Liver (tissue), 3 donors: ENCODE data around the gene EP400.

ENCODE experiments used
- FOXA2 ChIP-seq: IDR thresholded peaks from 2 replicates; pipeline ENCODE4 v1.6.1; 2016; ENCODE audit warnings: antibody characterized with exemption
- TF ChIP-seq, protein P1 (sequence below): fragments of 150-350 bp; IDR thresholded peaks from 2 replicates; pipeline ENCODE4 v1.5.1; 2017; ENCODE audit warnings: improper control_type of control experiment, low read depth, low read length; ENCODE audit not compliant: missing input control
- TF ChIP-seq, protein P2 (sequence below): IDR thresholded peaks from 2 replicates; pipeline ENCODE4 v1.6.1; 2016; ENCODE audit warnings: antibody characterized with exemption
- TF ChIP-seq, protein P3 (sequence below): IDR thresholded peaks from 2 replicates; pipeline ENCODE4 v1.6.1; 2016; ENCODE audit warnings: antibody characterized with exemption
- donor health status: healthy.
- donor health status: healthy.

DNA sequence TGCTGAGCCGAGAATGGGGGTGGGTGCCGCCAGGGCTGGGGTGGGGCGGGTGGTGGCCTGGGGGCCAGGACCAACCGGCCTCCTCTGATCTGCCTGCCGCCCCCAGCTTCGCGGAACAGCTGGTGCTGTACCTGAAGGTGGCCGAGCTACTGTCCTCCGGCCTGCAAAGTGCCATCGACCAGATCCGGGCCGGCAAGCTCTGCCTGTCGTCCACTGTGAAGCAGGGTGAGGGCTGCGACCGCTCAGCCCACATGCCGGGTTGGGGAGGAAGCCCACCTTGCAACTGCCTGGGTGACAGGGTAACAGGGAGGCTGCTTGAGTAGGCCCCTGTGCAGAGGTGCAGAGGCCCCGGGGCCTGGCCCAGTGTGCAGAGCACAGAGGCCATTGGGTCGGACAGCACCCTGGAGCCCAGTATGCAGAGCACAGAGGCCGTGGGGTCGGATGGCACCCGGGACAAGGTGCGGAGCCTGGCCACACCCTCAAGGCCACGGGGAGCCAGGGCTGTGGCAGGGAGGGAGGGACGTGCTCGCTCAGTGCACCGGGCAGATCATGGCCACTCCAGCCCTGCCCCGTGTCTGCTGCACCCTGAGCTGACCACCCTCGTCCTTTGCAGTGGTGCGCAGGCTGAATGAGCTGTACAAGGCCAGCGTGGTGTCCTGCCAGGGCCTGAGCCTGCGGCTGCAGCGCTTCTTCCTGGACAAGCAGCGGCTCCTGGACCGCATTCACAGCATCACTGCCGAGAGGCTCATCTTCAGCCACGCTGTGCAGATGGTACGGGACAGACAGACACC, 30.2 kb upstream of the EP400 start:
- TF ChIP-seq, protein P1, sequence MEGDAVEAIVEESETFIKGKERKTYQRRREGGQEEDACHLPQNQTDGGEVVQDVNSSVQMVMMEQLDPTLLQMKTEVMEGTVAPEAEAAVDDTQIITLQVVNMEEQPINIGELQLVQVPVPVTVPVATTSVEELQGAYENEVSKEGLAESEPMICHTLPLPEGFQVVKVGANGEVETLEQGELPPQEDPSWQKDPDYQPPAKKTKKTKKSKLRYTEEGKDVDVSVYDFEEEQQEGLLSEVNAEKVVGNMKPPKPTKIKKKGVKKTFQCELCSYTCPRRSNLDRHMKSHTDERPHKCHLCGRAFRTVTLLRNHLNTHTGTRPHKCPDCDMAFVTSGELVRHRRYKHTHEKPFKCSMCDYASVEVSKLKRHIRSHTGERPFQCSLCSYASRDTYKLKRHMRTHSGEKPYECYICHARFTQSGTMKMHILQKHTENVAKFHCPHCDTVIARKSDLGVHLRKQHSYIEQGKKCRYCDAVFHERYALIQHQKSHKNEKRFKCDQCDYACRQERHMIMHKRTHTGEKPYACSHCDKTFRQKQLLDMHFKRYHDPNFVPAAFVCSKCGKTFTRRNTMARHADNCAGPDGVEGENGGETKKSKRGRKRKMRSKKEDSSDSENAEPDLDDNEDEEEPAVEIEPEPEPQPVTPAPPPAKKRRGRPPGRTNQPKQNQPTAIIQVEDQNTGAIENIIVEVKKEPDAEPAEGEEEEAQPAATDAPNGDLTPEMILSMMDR: no peak
- TF ChIP-seq FOXA2: no peak
- TF ChIP-seq, protein P2, sequence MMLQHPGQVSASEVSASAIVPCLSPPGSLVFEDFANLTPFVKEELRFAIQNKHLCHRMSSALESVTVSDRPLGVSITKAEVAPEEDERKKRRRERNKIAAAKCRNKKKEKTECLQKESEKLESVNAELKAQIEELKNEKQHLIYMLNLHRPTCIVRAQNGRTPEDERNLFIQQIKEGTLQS: no peak
- TF ChIP-seq, protein P3, sequence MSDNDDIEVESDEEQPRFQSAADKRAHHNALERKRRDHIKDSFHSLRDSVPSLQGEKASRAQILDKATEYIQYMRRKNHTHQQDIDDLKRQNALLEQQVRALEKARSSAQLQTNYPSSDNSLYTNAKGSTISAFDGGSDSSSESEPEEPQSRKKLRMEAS: no peak
